ENCODE results near the gene ITPR2. TPM values are rescaled to one million over a fixed set of nuclear protein-coding genes. Genes with fewer than 3 reads are reported as not detected.
"Not testable (repeated sequence)": the region's sequence is repeated elsewhere in the genome, so short reads cannot be mapped to it uniquely, and the experiment has no call there.

The ITPR2 gene
- total RNA-seq, 1 experiment from 2014 or later, result 9.4 TPM

- DNase-seq, result peak; percentile 41
- Histone ChIP-seq H3K36me3 (replicated peaks; ENCODE audit: control insufficient read depth, insufficient read depth, low read length) (no peaks in the 10 kb centered on the region), H3K27me3 (ENCODE audit: control insufficient read depth, insufficient read depth, low read length) (no peaks in the 10 kb centered on the region), H3K4me3 (ENCODE audit: insufficient read depth, low read depth, low read length) (no peak overlapping the region)
Observed at GRCh38 chr12:26465419-26466097, 367.4 kb downstream of the ITPR2 start.

GRCh38 chr12:26461776-26462175, 371.2 kb downstream of the ITPR2 start:
- Histone ChIP-seq H3K36me3 (replicated peaks; ENCODE audit: control insufficient read depth, insufficient read depth, low read length) (peaks cover 2% of the 10 kb centered on the region; the same call in 1 of the 2 replicates), H3K4me3 (ENCODE audit: insufficient read depth, low read depth, low read length) (no peak overlapping the region), H3K27me3 (ENCODE audit: control insufficient read depth, insufficient read depth, low read length) (no peaks in the 10 kb centered on the region)
- DNase-seq, result no peak

GRCh38 chr12:26460361-26460760, 372.6 kb downstream of the ITPR2 start:
- Histone ChIP-seq H3K27me3 (ENCODE audit: control insufficient read depth, insufficient read depth, low read length) (no peaks in the 10 kb centered on the region), H3K4me3 (ENCODE audit: insufficient read depth, low read depth, low read length) (no peak overlapping the region), H3K36me3 (replicated peaks; ENCODE audit: control insufficient read depth, insufficient read depth, low read length) (peaks cover 2% of the 10 kb centered on the region; the same call in 1 of the 2 replicates)
- DNase-seq, result no peak

GRCh38 chr12:26455936-26456574, 376.9 kb downstream of the ITPR2 start:
- Histone ChIP-seq H3K27me3 (ENCODE audit: control insufficient read depth, insufficient read depth, low read length) (no peaks in the 10 kb centered on the region), H3K4me3 (ENCODE audit: insufficient read depth, low read depth, low read length) (no peak overlapping the region), H3K36me3 (replicated peaks; ENCODE audit: control insufficient read depth, insufficient read depth, low read length) (peaks cover 2% of the 10 kb centered on the region; the same call in 1 of the 2 replicates)
- DNase-seq, result no peak

- H3K36me3 ChIP-seq (replicated peaks; ENCODE audit: control insufficient read depth, insufficient read depth, low read length), result peaks cover 2% of the 10 kb centered on the region; the same call in 1 of the 2 replicates
- no peaks in the 10 kb centered on the region for H3K27me3 ChIP-seq (ENCODE audit: control insufficient read depth, insufficient read depth, low read length)
- DNase-seq, result no peak
- no peak overlapping the region for H3K4me3 ChIP-seq (ENCODE audit: insufficient read depth, low read depth, low read length)
Observed at GRCh38 chr12:26453246-26453645, 379.7 kb downstream of the ITPR2 start.

- no peak for DNase-seq
- Histone ChIP-seq H3K27me3 (ENCODE audit: control insufficient read depth, insufficient read depth, low read length) (no peaks in the 10 kb centered on the region), H3K4me3 (ENCODE audit: insufficient read depth, low read depth, low read length) (no peak overlapping the region), H3K36me3 (replicated peaks; ENCODE audit: control insufficient read depth, insufficient read depth, low read length) (no peaks in the 10 kb centered on the region; the same call in 1 of the 2 replicates)
Observed at GRCh38 chr12:26452511-26452910, 380.5 kb downstream of the ITPR2 start.

GRCh38 chr12:26451763-26452162, 381.2 kb downstream of the ITPR2 start:
- Histone ChIP-seq H3K27me3 (ENCODE audit: control insufficient read depth, insufficient read depth, low read length) (no peaks in the 10 kb centered on the region), H3K4me3 (ENCODE audit: insufficient read depth, low read depth, low read length) (no peak overlapping the region), H3K36me3 (replicated peaks; ENCODE audit: control insufficient read depth, insufficient read depth, low read length) (no peaks in the 10 kb centered on the region)
- no peak for DNase-seq

DNA sequence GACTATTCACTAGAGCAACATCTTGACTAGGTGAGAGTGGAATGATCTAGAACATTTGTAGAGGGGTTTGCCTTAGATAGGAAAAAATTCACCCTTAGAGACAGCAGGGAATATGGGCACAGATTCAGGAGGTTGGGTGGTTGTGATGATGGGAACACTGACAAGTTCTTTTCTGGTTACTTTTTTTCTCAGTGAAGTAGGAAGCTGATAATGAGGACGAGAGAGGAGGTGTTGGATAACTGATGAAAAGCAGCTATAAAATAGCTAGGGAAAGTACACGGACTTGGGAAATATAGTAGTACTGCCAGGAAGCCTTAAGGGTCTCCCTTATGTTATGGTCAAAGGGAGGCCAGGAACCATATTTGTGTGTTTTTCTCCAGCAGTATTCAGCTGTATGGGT, 387.1 kb downstream of the ITPR2 start:
- Histone ChIP-seq H3K27me3 (ENCODE audit: control insufficient read depth, insufficient read depth, low read length) (no peaks in the 10 kb centered on the region), H3K36me3 (replicated peaks; ENCODE audit: control insufficient read depth, insufficient read depth, low read length) (no peaks in the 10 kb centered on the region), H3K4me3 (ENCODE audit: insufficient read depth, low read depth, low read length) (no peak overlapping the region)
- DNase-seq, result no peak

- Histone ChIP-seq H3K27me3 (ENCODE audit: control insufficient read depth, insufficient read depth, low read length) (no peaks in the 10 kb centered on the region), H3K36me3 (replicated peaks; ENCODE audit: control insufficient read depth, insufficient read depth, low read length) (no peaks in the 10 kb centered on the region), H3K4me3 (ENCODE audit: insufficient read depth, low read depth, low read length) (no peak overlapping the region)
- no peak for DNase-seq
Observed at GRCh38 chr12:26443309-26443708, 389.7 kb downstream of the ITPR2 start.

GRCh38 chr12:26441434-26441833, 391.6 kb downstream of the ITPR2 start:
- Histone ChIP-seq H3K27me3 (ENCODE audit: control insufficient read depth, insufficient read depth, low read length) (no peaks in the 10 kb centered on the region), H3K36me3 (replicated peaks; ENCODE audit: control insufficient read depth, insufficient read depth, low read length) (no peaks in the 10 kb centered on the region), H3K4me3 (ENCODE audit: insufficient read depth, low read depth, low read length) (no peak overlapping the region)
- DNase-seq, result no peak

GRCh38 chr12:26435069-26435404, 398.0 kb downstream of the ITPR2 start:
- Histone ChIP-seq H3K27me3 (ENCODE audit: control insufficient read depth, insufficient read depth, low read length) (no peaks in the 10 kb centered on the region), H3K4me3 (ENCODE audit: insufficient read depth, low read depth, low read length) (no peak overlapping the region), H3K36me3 (replicated peaks; ENCODE audit: control insufficient read depth, insufficient read depth, low read length) (no peaks in the 10 kb centered on the region)
- DNase-seq, result no peak

GRCh38 chr12:26434299-26435068, 398.5 kb downstream of the ITPR2 start:
- H3K36me3 ChIP-seq (replicated peaks; ENCODE audit: control insufficient read depth, insufficient read depth, low read length), result no peaks in the 10 kb centered on the region
- H3K4me3 ChIP-seq (ENCODE audit: insufficient read depth, low read depth, low read length), result no peak overlapping the region
- H3K27me3 ChIP-seq (ENCODE audit: control insufficient read depth, insufficient read depth, low read length), result no peaks in the 10 kb centered on the region
- DNase-seq, result peak; percentile 35

GRCh38 chr12:26433701-26434100, 399.3 kb downstream of the ITPR2 start:
- not testable (repeated sequence) for H3K27me3 ChIP-seq (ENCODE audit: control insufficient read depth, insufficient read depth, low read length); H3K4me3 ChIP-seq (ENCODE audit: insufficient read depth, low read depth, low read length); DNase-seq; H3K36me3 ChIP-seq (replicated peaks; ENCODE audit: control insufficient read depth, insufficient read depth, low read length)

GRCh38 chr12:26431211-26431610, 401.8 kb downstream of the ITPR2 start:
- no peak for DNase-seq
- Histone ChIP-seq H3K27me3 (ENCODE audit: control insufficient read depth, insufficient read depth, low read length) (no peaks in the 10 kb centered on the region), H3K36me3 (replicated peaks; ENCODE audit: control insufficient read depth, insufficient read depth, low read length) (no peaks in the 10 kb centered on the region), H3K4me3 (ENCODE audit: insufficient read depth, low read depth, low read length) (no peak overlapping the region)

GRCh38 chr12:26430596-26430995, 402.4 kb downstream of the ITPR2 start:
- not testable (repeated sequence) for H3K4me3 ChIP-seq (ENCODE audit: insufficient read depth, low read depth, low read length); DNase-seq; H3K27me3 ChIP-seq (ENCODE audit: control insufficient read depth, insufficient read depth, low read length); H3K36me3 ChIP-seq (replicated peaks; ENCODE audit: control insufficient read depth, insufficient read depth, low read length)

Data from H7 (cell line).